GM10847 (cell line): Measurements from ENCODE around the gene C1QL1.

Experiments used
- POLR2A ChIP-seq: IDR thresholded peaks from 2 replicates; pipeline ENCODE4 v1.6.1; 2011; ENCODE audit not compliant: insufficient read length; ENCODE audit errors: extremely low read depth

C1QL1 gene

DNA sequence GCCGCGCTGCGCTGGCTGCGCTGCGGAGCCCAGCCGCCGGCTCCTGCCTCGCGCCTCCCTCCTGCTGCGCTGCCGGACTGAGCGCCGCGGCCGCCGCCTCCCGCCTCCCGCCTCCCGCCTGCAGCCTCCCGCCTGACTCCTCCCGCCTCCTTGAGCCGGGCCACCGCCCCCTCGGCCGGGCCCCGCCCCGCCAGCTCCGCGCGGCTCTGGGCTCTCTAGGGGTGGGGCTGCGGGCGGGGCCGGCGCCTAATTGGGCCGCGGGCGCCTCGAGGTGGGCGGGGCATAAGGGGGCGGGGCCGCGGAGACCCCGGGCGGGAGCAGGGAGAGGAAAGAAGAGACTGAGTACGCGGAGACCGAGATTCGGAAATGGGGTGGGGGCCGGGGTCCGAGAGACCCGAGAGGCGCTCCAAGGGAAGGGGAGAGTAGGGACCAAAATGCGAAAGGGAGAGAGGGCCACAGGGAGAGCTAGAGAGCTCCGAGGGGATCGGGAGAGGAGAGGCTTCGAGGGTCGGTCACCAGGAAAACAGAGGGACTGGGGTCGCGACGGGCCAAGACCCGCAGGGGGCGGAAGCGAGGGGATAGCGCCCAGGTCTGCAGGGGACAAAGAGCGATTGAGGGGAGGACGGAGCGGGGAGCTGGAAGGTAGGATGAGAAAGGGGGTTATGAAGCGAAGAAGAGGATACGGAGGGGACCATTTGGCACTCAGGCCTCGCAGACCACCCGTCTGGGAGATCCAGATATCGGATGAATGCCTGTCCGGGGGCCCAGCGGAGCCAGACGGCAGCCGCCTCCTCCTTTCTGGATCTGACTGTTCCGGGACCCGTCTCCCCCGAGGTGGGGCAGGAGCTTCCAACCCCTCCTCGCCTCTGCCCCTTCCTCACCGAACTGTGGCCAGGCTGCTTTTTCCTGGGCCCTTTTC, at the start of gene C1QL1:
C1QL1 (minus strand) TSS at position 79 of the 919 bp plus-strand sequence. CDS start 255 bp downstream, outside the sequence.
- no peak for TF ChIP-seq POLR2A

DNA sequence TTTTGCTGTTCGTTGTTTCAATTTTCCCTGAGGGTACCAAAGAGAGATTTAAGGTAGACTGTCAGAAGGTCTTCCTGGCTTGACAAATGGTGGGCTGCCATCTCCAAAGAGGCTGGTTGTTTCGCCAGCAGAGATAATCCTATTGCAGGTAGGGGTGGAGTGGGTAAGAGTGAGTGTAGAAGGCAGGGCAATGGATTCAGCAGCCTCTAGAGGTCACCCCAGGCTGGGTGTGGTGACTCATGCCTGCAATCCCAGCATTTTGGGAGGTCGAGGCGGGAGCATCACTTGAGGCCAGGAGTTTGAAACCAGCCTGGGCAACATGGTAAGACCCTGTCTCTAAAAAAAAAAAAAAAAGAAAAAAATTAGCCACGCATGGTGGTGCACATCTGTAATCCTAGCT, 48.7 kb upstream of the C1QL1 start:
- TF ChIP-seq POLR2A = no peak

DNA sequence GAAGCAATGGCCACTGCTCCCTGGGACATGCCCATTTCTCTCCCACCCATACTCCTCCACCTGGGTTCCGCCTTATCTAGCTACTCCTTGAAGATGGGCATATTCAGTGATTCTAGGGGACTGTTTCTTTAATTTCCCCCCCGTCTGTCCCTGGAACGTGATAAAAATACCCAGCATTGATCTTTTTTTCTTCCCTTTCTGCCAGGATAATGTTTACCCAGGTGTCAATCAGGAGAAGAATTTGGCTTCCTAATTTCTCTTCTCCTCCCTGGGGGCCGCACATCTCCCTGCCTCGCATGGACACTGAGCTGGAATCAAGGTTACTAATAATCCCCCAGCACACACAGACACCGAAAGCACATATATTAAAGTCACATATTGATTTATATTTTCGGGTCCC, 48.1 kb upstream of the C1QL1 start:
- TF ChIP-seq POLR2A = no peak

DNA sequence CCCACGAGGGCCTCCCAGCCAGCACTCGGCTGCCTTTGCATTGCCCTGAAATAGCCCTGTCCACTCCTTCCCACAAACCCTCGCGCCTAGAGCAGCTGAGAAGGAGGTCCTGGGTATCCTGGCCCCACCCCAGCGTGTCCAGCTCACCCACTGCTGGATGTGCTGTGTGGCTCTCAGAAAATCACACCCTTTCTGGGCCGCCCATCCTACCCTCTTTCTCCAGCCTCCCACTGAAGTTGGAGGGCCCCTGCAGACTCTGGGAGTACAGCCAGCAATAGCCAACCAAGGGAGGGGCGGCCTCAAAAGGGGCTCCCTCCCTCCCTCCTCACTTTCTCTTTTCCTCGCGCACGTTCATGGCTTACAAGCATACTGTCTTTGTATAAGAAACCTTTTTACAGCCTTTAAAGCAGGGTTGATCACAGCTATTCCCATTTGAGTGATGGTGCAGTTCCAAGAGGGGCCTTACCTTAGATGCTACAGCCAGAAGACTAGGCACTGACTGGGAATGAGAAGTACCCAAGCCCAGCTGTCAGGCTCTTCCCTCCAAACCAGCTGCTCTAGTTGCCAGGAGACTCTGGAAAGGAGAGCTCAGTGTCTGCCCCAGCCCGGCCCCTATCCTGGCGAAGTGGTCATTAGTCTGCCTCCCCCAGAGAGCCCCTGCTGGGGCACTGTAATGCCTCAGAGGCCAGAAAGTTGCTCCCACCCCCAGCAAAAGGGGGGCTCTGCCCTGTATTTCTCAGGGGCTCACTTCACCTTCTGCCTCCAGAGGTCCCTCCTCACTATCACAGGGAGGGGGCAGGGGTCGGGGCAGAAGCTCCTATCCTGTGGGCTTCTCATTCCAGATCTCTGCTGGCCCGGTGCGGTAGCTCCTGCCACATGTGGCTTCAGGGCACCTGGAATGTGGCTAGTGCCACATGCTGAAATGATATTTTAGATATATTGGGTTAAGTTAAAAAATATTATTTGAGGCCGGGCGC, 45.2 kb upstream of the C1QL1 start:
- no peak for TF ChIP-seq POLR2A

DNA sequence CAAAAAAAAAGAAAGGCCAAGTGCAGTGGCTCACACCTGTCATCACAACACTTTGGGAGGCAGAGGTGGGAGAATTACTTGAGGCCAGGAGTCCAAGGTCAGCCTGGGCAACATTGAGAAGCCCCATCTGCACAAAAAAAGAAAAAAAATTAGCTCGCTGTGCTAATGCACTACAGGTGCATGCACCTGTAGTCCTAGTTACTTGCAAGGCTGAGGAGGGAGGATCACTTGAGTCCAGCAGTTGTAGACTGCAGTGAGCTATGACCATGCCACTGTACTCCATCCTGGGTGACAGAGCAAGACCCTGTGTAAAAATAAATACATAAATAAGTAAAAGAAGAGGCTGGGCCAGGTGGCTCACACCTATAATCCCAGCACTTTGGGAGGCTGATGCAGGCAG, 43.7 kb upstream of the C1QL1 start:
- TF ChIP-seq POLR2A = no peak

DNA sequence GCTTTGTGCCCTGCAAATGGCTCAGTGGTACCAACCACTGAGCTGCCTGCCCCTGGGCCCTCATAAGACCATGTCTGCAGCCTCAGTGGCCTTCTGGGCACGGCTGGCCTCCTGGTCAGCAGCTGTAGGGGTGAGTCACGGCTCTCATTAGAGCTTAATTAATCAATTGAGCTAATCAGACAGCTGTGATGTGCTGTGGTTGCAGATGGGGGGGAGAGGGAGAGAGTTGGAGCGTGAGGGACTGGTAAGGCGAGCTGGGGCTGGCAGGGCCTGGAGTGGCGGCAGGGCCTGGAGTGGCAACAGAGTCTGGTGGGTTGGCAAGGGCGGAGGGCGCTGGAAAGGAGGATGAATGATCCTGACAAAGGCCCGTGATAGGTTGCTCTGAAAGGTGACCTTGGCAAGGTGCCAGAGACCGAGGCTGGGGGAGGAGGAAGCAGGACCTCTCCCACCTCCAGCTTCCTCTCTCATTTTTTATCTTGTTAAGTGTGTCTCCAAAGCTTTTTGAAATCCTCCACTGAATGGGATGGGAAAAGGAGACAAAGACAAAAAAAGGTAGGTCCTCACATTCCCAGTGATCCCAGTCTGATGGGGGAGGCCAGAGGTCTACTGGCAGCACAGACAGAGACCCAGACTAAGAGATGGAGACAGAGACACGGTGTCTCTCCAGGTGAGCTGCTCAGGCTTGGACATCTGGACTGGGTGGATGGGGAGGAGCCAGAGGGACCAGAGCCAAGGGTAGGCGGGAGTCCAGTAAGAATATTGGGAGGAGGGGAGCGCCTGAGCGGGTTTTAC, 41.8 kb upstream of the C1QL1 start:
- TF ChIP-seq POLR2A = no peak

DNA sequence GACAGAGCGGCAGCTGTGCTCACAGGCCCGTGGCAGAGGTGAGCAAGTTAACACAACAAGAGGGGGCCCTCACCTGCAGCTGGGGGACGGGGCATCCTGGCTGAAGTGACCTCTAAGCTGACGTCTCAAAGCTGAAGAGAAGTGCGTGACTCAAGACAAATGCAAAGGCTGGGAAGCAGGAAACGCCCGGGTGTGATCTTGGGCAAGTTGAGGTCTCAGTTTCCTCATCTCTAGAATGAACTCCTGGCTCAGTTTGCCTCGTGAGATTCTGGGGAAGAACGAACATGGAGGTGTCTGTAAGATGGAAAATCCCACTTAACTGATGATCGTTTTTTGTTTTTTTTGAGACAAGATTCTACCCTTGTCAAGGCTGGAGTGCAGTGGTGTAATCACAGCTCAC, 40.1 kb upstream of the C1QL1 start:
- TF ChIP-seq POLR2A = no peak

DNA sequence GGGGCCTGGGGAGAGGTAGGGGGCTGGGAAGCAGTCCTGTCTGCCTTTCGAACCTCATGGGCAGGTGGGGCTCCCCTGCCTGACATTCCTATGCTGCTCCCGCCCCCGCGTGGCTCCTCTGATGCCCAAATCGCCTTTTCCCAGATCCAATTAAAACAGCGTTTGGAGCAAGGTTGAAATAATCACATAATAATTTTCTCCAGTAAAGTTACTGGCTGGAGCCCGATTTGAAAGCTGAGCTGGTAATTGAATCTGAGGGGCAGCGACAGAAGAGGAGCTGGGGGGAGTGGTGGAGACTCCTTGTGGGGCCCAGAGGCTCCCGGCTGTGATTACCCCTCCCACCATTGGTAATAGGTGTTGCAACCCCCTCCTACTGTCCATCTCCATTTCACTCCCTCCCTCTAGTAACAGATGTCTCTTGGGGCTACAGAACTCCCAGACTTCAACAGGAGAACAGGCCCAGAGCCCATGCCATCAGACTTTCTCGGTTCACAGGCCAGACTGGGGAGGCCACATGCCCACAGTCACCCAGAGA, 38.9 kb upstream of the C1QL1 start:
- TF ChIP-seq POLR2A = no peak

DNA sequence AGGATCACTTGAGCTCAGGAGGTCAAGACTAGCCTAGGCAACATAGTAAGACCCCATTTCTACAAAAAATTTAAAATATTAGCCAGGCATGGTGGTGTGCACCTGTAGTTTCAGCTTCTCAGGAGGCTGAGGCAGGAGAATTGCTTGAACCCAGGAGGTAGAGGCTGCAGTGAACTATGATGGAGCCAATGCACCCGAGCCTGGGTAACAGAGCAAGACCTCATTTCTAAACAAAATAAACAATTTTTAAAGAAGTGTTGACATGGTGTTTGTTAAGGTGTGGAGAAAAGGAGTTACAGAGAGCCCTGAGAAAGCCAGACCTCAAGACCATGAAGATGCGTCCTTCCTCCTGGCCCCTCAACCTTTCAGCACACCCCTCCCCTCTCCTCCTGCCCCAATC, 37.6 kb upstream of the C1QL1 start:
- no peak for TF ChIP-seq POLR2A

DNA sequence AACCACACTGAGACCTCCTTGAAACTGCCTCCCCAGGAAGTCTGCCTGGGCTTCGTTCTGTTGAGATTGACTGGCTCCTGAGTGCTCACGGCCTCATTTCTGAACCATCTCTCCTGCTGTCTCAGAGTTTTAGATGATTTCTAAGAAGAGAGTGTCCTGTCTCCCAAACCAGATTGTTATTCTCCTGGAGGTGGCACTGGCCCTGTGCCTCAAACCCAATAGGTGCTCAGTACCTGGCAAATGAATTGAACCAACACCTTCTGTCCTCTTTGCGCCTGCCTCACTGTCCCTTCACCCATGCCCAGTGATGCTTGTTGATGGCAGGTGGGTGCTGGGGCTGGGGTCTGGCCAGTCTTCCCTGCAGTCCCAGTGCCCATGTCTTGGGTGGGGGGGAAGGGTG, 36.3 kb upstream of the C1QL1 start:
- no peak for TF ChIP-seq POLR2A

DNA sequence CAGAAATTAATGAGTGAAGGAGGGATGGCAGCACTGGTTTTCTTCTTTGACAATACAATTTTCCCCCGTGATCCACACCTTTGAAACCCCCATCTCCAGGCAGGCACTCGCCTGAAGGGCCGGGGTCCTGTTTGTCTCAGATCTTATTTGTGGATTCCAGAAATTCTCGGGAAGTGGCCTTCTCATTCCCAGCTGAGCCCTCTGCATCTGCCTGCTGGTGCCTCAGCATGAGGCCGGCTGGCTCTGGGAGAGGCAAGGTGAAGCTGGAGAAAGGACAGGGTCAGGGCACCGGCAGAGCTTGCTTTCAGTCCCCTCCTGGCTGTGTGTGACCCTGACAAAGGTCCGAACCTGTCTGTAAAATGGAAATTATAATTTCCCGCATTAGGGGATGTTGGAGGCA, 35.8 kb upstream of the C1QL1 start:
- TF ChIP-seq POLR2A = no peak

DNA sequence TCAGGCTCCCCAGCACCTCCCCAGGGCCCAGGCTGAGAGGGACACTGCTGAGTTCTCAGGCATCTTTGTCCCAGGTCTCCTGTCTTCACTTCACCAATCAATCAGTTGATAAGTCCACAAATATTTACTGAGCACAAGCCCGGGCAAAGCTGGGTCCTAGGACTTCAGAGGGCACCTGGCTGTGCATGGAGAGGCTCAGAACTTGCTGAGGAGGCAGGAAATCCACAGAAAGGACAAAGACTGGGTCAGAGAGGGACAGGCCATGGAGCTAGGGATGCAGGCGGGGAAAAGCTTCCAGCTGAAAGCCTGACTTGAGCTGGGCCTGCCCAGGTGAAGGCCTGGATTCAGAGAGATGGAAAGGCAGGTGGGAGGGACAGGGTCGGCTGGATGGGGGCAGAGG, 33.2 kb upstream of the C1QL1 start:
- TF ChIP-seq POLR2A = no peak

DNA sequence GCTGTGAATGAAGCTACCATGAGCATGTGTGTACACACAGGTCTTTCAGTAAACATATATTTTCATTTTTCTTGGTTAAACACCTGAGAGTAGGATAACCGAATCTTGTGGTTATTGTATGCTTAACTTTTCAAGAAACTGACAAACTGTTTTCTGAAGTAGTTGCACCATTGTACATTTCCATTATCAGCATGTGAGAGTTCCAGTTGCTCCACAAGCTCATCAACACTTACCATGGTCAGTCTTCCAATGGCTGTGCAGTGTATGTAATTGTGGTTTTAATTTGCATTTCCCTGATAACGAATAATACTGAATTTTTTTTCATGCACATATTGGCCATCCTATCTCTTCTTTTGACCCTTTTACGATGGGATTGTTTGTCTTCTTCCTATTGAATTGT, 31.3 kb upstream of the C1QL1 start:
- no peak for TF ChIP-seq POLR2A

DNA sequence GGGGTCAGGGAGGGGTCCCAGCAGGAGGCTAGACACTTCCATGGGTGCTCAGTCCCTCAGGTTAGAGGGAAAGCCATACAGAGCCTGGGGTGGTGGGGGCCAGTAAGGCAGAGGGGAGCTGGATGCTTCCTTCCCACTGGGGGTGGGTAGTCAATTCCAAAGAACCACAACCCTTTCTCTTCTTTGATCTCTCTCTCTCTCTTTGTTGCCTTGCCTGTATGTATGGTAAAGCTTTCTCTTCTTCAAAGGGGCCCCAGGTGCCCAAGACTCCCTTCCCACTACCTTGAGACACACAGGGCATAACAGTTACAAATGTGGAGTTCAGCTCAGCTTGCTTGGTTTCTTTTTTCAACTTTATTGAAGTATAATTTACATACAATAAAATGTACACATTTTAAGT, 30.5 kb upstream of the C1QL1 start:
- TF ChIP-seq POLR2A = no peak
